ENCODE measurements around the gene MUC2. TPM values are rescaled to one million over a fixed set of nuclear protein-coding genes. Genes with fewer than 3 reads are reported as not detected.

The MUC2 gene
- total RNA-seq, 1 donor from 2014 or later = not detected

- no peak for ATAC-seq
These were observed 25.6 kb upstream of the MUC2 start for GRCh38 chr11:1049071-1049405.

GRCh38 chr11:1049431-1049891 is 25.2 kb upstream of the MUC2 start:
- intact Hi-C loops (cut with DNase I) = no loop called here
- DNase-seq (ENCODE audit: missing footprints) = peak; percentile 67
- ATAC-seq = no peak

More at GRCh38 chr11:1049071-1049405, 25.6 kb upstream of the MUC2 start:
- intact Hi-C loops (cut with DNase I) = no loop called here
- peak; percentile 60 for DNase-seq (ENCODE audit: missing footprints)

DNA sequence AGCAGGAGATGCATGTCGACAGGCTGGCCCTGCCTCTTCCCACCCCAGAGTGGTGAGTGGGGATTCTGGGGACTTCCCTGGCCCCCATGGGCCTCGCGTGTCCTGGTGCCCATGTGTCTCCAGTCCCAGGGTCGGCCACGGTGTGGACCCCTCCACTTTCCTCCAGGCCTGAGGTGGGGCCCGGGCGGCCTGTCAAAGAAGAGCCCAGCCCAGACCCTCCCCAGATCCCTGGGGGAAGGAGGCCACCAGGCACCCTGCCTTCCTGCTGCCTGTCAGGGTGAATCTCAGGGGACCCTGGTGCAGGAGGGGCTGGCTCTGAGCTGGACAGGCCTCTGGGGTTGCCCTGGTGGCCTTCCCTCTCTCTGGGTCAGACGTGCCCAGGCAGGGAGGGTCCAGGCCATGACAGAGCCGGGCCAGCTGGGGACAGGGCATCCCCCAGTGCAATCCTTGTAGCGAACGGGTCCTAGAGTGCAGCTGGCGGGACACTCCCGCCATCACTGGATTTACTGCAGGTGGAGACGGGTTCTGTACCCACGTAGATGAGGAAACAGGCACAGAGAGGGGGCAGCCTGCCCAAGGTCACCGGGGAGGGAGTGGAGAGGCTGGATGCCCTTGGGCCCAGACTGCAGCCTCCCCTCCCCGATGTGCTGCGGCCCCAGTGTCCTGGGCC is 24.6 kb upstream of the MUC2 start:
- ATAC-seq (no peak), DNase-seq (ENCODE audit: missing footprints) (peak; percentile 47)
- intact Hi-C loops (cut with DNase I) = loop anchor here (5.0 kb wide), 1 partner anchor 123 kb away; the partner anchor contains the start of gene AP2A2

DNA sequence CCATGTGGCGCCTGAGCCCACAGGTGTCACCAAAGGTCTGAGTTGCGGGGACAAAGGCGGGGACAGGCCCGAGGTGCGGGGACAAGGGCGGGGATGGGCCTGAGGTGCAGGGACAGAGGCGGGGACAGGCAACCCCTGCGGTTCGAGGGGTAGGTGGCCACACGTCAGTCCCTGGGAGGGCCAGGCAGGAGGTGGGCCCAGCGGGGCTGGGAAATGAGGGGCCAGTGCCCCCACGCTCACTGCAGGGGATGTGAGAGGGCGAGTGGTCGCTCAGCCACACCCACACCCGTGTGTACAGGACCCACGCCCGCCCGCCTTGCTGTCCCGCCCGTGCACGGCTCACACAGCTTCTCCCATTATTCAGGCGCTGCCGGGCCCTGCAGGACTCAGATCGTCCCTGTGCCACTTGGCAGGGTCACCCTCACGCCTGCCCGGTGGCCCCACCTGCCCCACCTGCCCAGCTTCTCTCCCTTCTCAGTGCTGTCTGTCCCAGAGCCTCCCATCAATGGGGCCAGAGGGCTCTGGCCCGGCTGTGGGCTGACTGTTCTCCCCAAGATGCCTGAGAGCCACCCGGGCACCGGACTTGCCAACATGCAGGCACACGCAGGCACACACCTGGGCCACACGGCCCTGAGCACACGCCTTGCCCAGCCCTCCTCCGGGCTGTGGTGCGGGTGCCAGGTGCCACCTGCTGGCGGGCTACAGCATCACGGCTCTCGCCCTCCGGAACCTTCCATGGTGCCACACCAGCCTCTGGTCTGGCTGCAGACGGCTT is 23.9 kb upstream of the MUC2 start:
- peak; percentile 78 for DNase-seq (ENCODE audit: missing footprints)
- peak; percentile 85 for ATAC-seq
- intact Hi-C loops (cut with DNase I) = loop anchor here (1.0 to 5.0 kb wide), 2 partner anchors 123 to 201 kb away; partner anchors contain the start of gene AP2A2

DNA sequence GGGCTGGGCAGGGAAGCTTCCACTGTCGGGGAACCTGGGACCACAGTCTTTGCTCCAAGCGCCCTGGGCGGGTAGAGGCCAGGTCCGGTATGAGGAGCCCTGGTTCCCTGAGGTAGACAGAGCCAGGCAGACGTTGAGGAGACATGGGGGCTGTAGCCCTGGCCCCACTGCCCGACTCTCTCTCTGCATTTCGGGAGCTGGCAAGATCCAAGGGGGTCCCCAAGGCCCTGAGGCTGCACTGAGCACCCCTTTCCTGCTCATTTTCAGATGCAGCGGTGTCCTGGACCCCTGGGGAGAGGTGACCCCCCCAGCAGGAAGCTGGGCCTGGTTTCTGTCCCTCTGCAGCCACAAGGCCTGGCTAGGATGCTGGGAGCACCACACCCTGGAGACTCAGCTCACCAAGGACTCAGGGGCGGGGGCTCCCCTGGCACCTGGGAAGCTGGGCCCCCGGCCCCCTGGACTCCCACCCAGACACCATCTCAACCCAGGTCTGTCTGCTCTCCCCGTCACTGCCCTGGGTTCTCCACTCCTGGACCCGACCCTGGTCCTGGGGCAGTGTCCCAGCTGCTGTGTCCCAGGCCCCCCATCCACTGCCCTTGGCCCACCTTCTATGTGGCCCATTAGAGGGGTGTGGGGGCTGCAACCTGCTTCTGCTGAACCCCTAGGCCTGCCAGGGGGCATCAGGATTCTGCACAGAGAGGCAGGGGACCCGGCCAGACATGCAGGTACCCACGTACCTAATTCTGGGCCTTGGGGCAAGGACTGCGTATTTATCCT is 23.1 kb upstream of the MUC2 start:
- no peak for DNase-seq (ENCODE audit: missing footprints)
- intact Hi-C loops (cut with DNase I) = loop anchor here (1.0 to 5.0 kb wide), 2 partner anchors 124 to 202 kb away; partner anchors contain the start of gene AP2A2
- no peak for ATAC-seq

DNA sequence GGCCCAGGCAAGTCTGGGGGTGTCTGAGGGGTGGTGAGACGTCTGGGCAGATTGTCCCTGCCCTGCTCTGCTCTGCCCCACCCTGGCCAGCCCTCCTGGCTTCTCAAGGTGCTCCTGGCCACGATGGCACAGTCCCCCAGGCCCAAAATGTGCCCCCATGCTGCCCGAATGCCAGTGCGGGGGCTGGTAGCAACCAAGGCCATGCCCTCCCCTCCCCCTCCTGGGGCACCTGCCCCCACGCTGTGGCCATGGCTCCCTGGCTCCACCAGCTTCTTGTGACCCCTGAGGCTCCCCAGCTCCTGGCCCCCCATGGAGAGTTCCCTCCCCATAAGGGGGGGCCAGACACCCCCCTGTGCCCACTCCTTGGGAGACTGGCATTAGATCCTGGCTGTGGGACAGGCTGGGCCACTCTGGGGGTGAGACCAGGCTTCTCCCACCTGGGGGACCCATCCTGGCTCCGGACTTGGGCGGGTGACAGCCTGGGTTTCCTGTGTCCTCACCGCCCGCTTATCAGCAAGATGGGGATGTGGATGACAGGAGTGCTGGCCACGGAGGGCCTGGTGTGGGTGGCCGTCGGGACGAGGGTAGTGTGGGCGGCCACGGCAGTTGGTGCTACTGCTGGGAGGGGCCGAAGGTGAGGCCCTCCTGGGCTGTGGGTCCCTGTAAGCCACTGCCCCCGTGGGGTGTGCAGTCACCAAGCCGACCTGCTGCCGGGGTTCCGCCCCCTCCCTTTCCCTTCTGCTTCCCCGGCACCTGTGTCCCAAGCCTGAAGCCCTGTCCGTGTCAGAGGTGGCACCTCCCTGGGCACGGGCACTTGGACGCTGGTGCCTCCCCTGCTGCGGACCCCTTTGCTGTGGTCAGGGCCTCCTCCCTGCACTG is 22.3 kb upstream of the MUC2 start:
- DNase-seq (ENCODE audit: missing footprints) (no peak), ATAC-seq (no peak)
- intact Hi-C loops (cut with DNase I) = loop anchor here (5.0 kb wide), 1 partner anchor 125 kb away; the partner anchor contains the start of gene AP2A2

GRCh38 chr11:1053121-1053901 is 21.4 kb upstream of the MUC2 start:
- peak; percentile 61 for DNase-seq (ENCODE audit: missing footprints)
- intact Hi-C loops (cut with DNase I) = loop anchor here (5.0 kb wide), 1 partner anchor 126 kb away; the partner anchor contains the start of gene AP2A2
- no peak for ATAC-seq

DNA sequence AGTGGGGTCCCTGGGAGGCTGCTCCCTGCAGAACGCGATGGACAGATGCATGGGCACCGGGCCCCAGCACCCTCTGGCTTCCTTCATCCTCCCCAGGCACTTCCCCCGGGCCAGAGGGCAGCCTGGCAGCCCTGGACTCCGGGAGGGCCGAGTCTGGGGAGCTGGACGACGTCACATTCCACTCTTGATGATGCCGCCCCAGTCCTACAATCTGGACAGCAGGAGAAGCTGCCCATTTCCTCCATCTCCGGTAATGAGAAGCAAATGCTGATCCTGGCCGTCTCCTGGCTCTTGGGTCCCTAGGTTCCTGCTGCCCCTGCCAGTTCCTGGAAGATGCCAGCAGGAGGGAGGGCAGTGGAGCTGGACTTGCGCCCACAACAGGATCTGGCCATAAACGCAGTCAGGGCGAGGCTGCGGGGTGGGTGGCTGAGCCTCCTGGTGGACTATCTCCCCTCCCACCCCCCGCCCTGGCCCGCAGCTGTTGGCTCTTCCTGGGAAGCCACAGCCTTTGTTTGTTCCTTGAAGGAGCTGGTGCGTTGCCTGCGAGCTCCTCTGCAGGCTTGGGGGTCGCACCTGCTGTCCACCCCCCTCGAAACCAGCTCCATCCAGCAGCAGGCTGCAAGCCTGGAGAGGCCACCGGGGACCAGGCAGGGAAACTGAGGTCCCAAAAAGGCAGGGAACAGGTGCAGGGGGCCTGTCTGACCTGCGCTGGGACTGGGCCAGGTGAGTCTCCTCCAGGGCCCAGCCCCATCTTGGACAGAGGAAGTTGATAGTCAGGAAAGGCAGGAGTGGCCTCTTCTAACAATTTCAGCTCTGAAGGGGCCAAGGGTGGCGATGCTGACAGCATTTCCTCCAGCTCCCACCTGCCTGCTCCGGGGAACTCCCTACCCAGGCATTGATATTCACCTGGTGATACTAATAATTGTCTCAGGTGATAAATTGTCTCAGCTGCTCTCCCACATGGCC is 20.2 kb upstream of the MUC2 start:
- intact Hi-C loops (cut with DNase I) = loop anchor here (5.0 kb wide), 1 partner anchor 127 kb away; the partner anchor contains the start of gene AP2A2
- ATAC-seq (no peak), DNase-seq (ENCODE audit: missing footprints) (no peak)

GRCh38 chr11:1055109-1055703 is 19.5 kb upstream of the MUC2 start:
- DNase-seq (ENCODE audit: missing footprints) (peak; percentile 51), ATAC-seq (no peak)
- intact Hi-C loops (cut with DNase I) = no loop called here

GRCh38 chr11:1055990-1056771 is 18.5 kb upstream of the MUC2 start:
- intact Hi-C loops (cut with DNase I) = no loop called here
- DNase-seq (ENCODE audit: missing footprints) (peak; percentile 45), ATAC-seq (no peak)

- DNase-seq (ENCODE audit: missing footprints) (no peak), ATAC-seq (no peak)
- intact Hi-C loops (cut with DNase I) = no loop called here
These were observed 16.9 kb upstream of the MUC2 start for GRCh38 chr11:1057806-1058205.

- no peak for DNase-seq (ENCODE audit: missing footprints)
- intact Hi-C loops (cut with DNase I) = no loop called here
These were observed 14.9 kb upstream of the MUC2 start for GRCh38 chr11:1059759-1060158.

GRCh38 chr11:1060410-1060809 is 14.3 kb upstream of the MUC2 start:
- intact Hi-C loops (cut with DNase I) = no loop called here
- no peak for ATAC-seq
- no peak for DNase-seq (ENCODE audit: missing footprints)

More at GRCh38 chr11:1059759-1060158, 14.9 kb upstream of the MUC2 start:
- no peak for ATAC-seq

DNA sequence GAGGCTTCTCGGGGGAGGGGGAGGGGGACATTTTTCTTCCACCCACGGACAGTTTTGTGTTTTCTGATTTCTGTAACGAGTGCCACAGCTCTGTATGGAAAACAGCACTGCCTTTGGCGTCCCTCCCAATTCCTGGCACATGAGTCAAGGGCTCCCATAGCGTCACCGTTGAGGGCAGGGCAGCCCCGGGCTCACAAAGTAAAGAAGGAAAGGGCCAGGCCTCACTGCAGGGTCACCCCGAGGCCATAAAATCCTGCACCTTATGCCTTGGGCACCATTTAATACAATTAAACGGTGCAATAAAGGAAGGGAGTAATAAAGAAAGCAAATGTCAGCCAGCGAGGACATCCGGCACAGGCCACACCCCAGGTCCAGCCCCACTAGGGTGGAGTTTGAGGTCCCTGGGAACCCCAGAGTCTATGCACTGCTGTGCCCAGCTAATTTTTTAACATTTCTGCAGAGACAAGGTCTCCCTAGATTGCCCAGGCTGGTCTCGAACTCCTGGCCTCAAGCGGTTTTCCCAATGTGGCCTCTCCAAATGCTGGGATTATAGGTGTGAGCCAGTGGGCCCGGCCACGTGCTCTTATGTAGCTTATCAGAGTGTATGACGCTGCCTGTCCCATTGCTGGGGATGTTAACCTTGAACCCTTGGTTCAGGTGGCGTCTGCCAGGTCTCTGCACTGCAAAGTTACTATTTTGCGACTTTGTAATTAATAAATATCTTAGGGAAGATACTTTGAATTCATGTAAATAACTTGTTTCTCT is 13.6 kb upstream of the MUC2 start:
- intact Hi-C loops (cut with DNase I) = no loop called here
- peak; percentile 45 for DNase-seq (ENCODE audit: missing footprints)
- no peak for ATAC-seq

Measured in Right ventricle myocardium inferior (tissue), 1 donor.